GM06990 (cell line): Measurements from ENCODE around the gene AP1AR.
"Not testable (repeated sequence)": the region's sequence is repeated elsewhere in the genome, so short reads cannot be mapped to it uniquely, and the experiment has no call there.

Source experiments
- DNase-seq: peaks from one replicate; pipeline ENCODE4 v3.0.0-alpha.2; 2011; ENCODE audit not compliant: insufficient read length; ENCODE audit errors: extremely low read depth
- H3K27me3 ChIP-seq: replicated peaks from 2 replicates; pipeline ENCODE4 v1.6.0; 2011; ENCODE audit warnings: low read length; ENCODE audit not compliant: control insufficient read depth, insufficient read depth
- H3K36me3 ChIP-seq: 2 replicates; pipeline ENCODE4 v1.5.1; 2011; ENCODE audit warnings: low read length; ENCODE audit not compliant: control insufficient read depth, insufficient read depth
- H3K4me3 ChIP-seq: replicated peaks from 2 replicates; pipeline ENCODE4 v1.5.1; 2011; ENCODE audit warnings: low read depth, mild to moderate bottlenecking, control low read depth, low read length
- CTCF ChIP-seq: IDR thresholded peaks from 2 replicates; pipeline ENCODE4 v1.5.1; 2011; ENCODE audit warnings: low read length, control low read depth, mild to moderate bottlenecking, inconsistent platforms; ENCODE audit not compliant: insufficient read depth, poor library complexity, severe bottlenecking

The AP1AR gene

GRCh38 chr4:112309263-112309791 lies 77.7 kb downstream of the AP1AR start:
- not testable (repeated sequence) for H3K36me3 ChIP-seq, H3K27me3 ChIP-seq, H3K4me3 ChIP-seq, DNase-seq
- peak; percentile 7 for TF ChIP-seq CTCF

GRCh38 chr4:112311516-112311915 lies 79.9 kb downstream of the AP1AR start:
- Histone ChIP-seq H3K27me3 (no peaks in the 10 kb centered on the region), H3K36me3 (no peaks in the 10 kb centered on the region), H3K4me3 (no peak overlapping the region; the same call in 1 of the 2 replicates)
- DNase-seq: no peak
- TF ChIP-seq CTCF: no peak

GRCh38 chr4:112312610-112313239 lies 81.1 kb downstream of the AP1AR start:
- Histone ChIP-seq H3K36me3 (no peaks in the 10 kb centered on the region), H3K4me3 (peak overlapping the region; percentile 37), H3K27me3 (no peaks in the 10 kb centered on the region)
- no peak for TF ChIP-seq CTCF
- peak; percentile 79 for DNase-seq

- DNase-seq: no peak
- no peaks in the 10 kb centered on the region for H3K27me3 ChIP-seq
- H3K36me3 ChIP-seq: no peaks in the 10 kb centered on the region
- TF ChIP-seq CTCF: no peak
- H3K4me3 ChIP-seq: no peak overlapping the region
These were observed 83.9 kb downstream of the AP1AR start for GRCh38 chr4:112315446-112315845.

- Histone ChIP-seq H3K36me3 (no peaks in the 10 kb centered on the region), H3K4me3 (no peak overlapping the region), H3K27me3 (no peaks in the 10 kb centered on the region)
- no peak for DNase-seq
- TF ChIP-seq CTCF: no peak
These were observed 84.8 kb downstream of the AP1AR start for GRCh38 chr4:112316360-112316759.
